ENCODE results near the gene NCKAP5. TPM values are rescaled to one million over a fixed set of nuclear protein-coding genes. Genes with fewer than 3 reads are reported as not detected.

Gene NCKAP5
- total RNA-seq, 4 donors from 2014 or later, result 0.03 to 0.55 (median 0.33) TPM

GRCh38 chr2:133453032-133453431, 115.2 kb downstream of the NCKAP5 start:
- Histone ChIP-seq H3K9me3 (no peaks in the 10 kb centered on the region), H3K27me3 (no peaks in the 10 kb centered on the region), H3K36me3 (no peaks in the 10 kb centered on the region), H3K27ac (no peak overlapping the region), H3K4me3 (no peak overlapping the region), H3K4me1 (no peaks in the 10 kb centered on the region)
- no peak for DNase-seq
- in situ Hi-C loops (cut with MboI; ENCODE audit: low sequenced_read_pairs in 4 of 4) (no loop called here), intact Hi-C loops (cut with DNase I; ENCODE audit: low total_unique reads) (no loop called here)
- TF ChIP-seq POLR2A (IDR thresholded peaks at IDR 0.05) (no peak), CTCF (IDR thresholded peaks at IDR 0.05 in 4 of 5, conservative IDR thresholded peaks at IDR 0.05 in 1 of 5) (no peak)
- no peak for ATAC-seq

GRCh38 chr2:133452583-133452982, 115.7 kb downstream of the NCKAP5 start:
- no peak for ATAC-seq
- Histone ChIP-seq H3K9me3 (no peaks in the 10 kb centered on the region), H3K27ac (no peak overlapping the region), H3K4me1 (no peaks in the 10 kb centered on the region), H3K4me3 (no peak overlapping the region), H3K36me3 (no peaks in the 10 kb centered on the region), H3K27me3 (no peaks in the 10 kb centered on the region)
- intact Hi-C loops (cut with DNase I; ENCODE audit: low total_unique reads), result no loop called here
- no peak for DNase-seq
- TF ChIP-seq POLR2A (IDR thresholded peaks at IDR 0.05) (no peak), CTCF (IDR thresholded peaks at IDR 0.05 in 4 of 5, conservative IDR thresholded peaks at IDR 0.05 in 1 of 5) (no peak)
- in situ Hi-C loops (cut with MboI; ENCODE audit: low sequenced_read_pairs in 4 of 4), result no loop called here

GRCh38 chr2:133452146-133452545, 116.1 kb downstream of the NCKAP5 start:
- Histone ChIP-seq H3K36me3 (no peaks in the 10 kb centered on the region), H3K27me3 (no peaks in the 10 kb centered on the region), H3K9me3 (no peaks in the 10 kb centered on the region), H3K27ac (no peak overlapping the region), H3K4me3 (no peak overlapping the region), H3K4me1 (no peaks in the 10 kb centered on the region)
- in situ Hi-C loops (cut with MboI; ENCODE audit: low sequenced_read_pairs in 4 of 4) (no loop called here), intact Hi-C loops (cut with DNase I; ENCODE audit: low total_unique reads) (no loop called here)
- ATAC-seq, result no peak
- no peak for DNase-seq
- TF ChIP-seq CTCF (IDR thresholded peaks at IDR 0.05 in 4 of 5, conservative IDR thresholded peaks at IDR 0.05 in 1 of 5), result no peak
- no peak for TF ChIP-seq POLR2A (IDR thresholded peaks at IDR 0.05)

GRCh38 chr2:133448195-133448594, 120.1 kb downstream of the NCKAP5 start:
- in situ Hi-C loops (cut with MboI; ENCODE audit: low sequenced_read_pairs in 4 of 4), result no loop called here
- Histone ChIP-seq H3K36me3 (no peaks in the 10 kb centered on the region), H3K4me3 (no peak overlapping the region), H3K27ac (no peak overlapping the region), H3K9me3 (no peaks in the 10 kb centered on the region), H3K27me3 (no peaks in the 10 kb centered on the region), H3K4me1 (no peaks in the 10 kb centered on the region)
- no peak for DNase-seq
- no peak for ATAC-seq
- intact Hi-C loops (cut with DNase I; ENCODE audit: low total_unique reads), result no loop called here
- TF ChIP-seq CTCF (IDR thresholded peaks at IDR 0.05 in 4 of 5, conservative IDR thresholded peaks at IDR 0.05 in 1 of 5) (no peak), POLR2A (IDR thresholded peaks at IDR 0.05) (no peak)

- Histone ChIP-seq H3K4me3 (no peak overlapping the region), H3K36me3 (no peaks in the 10 kb centered on the region), H3K27ac (no peak overlapping the region), H3K9me3 (no peaks in the 10 kb centered on the region), H3K4me1 (no peaks in the 10 kb centered on the region), H3K27me3 (no peaks in the 10 kb centered on the region)
- TF ChIP-seq CTCF (IDR thresholded peaks at IDR 0.05 in 4 of 5, conservative IDR thresholded peaks at IDR 0.05 in 1 of 5), result no peak
- no peak for TF ChIP-seq POLR2A (IDR thresholded peaks at IDR 0.05)
- in situ Hi-C loops (cut with MboI; ENCODE audit: low sequenced_read_pairs in 4 of 4), result no loop called here
- ATAC-seq (no peak), DNase-seq (no peak)
- intact Hi-C loops (cut with DNase I; ENCODE audit: low total_unique reads), result no loop called here
Observed at GRCh38 chr2:133447303-133447702, 121.0 kb downstream of the NCKAP5 start.
